Upper lobe of right lung (tissue), 1 donor: Measurements from ENCODE around the gene SLAIN1. TPM values are rescaled to one million over a fixed set of nuclear protein-coding genes. Genes with fewer than 3 reads are reported as not detected.

Source experiments
- ATAC-seq: fragments of 200-7000 bp; cut with Tn5 transposase; one replicate; pipeline ENCODE4 v1.9.1; 2020; ENCODE audit warnings: mild to moderate bottlenecking, moderate library complexity
- DNase-seq: peaks from one replicate; pipeline ENCODE4 v3.0.0-alpha.2; 2020
- H3K27ac ChIP-seq: fragments of 200-600 bp; one replicate; pipeline ENCODE4 v1.8.0; 2022
- H3K27me3 ChIP-seq: fragments of 200-600 bp; one replicate; pipeline ENCODE4 v1.8.0; 2022; ENCODE audit warnings: mild to moderate bottlenecking
- H3K36me3 ChIP-seq: fragments of 200-600 bp; one replicate; pipeline ENCODE4 v1.8.0; 2022
- H3K4me1 ChIP-seq: fragments of 200-600 bp; one replicate; pipeline ENCODE4 v1.8.0; 2022
- H3K4me3 ChIP-seq: fragments of 200-600 bp; one replicate; pipeline ENCODE4 v1.8.0; 2022; ENCODE audit warnings: mild to moderate bottlenecking
- H3K9me3 ChIP-seq: fragments of 200-600 bp; one replicate; pipeline ENCODE4 v1.8.0; 2022
- intact Hi-C: fragments of 100-400 bp; cut with DNase I; formaldehyde crosslinking; loops from one replicate; pipeline ENCODE4 v1.11.0; 2022
- total RNA-seq: library from RNA; stranded (reverse); fragmentation: NEBNext Ultra II Directional; extraction: Animal tissue kit (Norgen Biotek cat#: 25700); gene quantifications from one replicate; pipeline ENCODE4 v1.2.1, GENCODE V29; 2021
- TF ChIP-seq, protein P1 (sequence below): fragments of 200-600 bp; IDR thresholded peaks from one replicate; pipeline ENCODE4 v1.8.0; 2022; ENCODE audit warnings: antibody characterized with exemption
- donor health status: DM: no; HTN: yes; CAD: no; lungs with severe emphysema.

Gene SLAIN1
- total RNA-seq, 1 donor from 2014 or later = 16.4 TPM

DNA sequence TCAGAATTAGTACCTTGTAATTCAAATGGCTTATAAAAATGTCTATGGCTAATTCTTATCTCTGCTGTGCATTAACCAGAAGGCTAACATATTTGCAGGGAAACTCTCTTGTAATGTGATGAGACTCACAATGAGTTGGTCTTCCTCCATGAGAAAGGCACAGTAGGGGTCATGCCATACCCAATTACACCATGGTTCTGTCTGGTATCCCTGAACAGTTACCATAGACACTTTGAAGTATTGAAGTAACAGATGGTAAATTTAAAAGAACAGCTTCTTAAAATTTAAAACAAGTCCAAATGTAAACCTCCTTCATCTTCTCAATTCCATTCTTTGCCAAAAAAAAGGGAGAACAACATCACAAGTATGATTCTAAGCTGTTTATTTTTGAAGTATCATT lies 22.6 kb upstream of the SLAIN1 start:
- H3K36me3 ChIP-seq = no peaks in the 10 kb centered on the region
- H3K9me3 ChIP-seq = no peaks in the 10 kb centered on the region
- intact Hi-C loops = no loop called here
- TF ChIP-seq, protein P1, sequence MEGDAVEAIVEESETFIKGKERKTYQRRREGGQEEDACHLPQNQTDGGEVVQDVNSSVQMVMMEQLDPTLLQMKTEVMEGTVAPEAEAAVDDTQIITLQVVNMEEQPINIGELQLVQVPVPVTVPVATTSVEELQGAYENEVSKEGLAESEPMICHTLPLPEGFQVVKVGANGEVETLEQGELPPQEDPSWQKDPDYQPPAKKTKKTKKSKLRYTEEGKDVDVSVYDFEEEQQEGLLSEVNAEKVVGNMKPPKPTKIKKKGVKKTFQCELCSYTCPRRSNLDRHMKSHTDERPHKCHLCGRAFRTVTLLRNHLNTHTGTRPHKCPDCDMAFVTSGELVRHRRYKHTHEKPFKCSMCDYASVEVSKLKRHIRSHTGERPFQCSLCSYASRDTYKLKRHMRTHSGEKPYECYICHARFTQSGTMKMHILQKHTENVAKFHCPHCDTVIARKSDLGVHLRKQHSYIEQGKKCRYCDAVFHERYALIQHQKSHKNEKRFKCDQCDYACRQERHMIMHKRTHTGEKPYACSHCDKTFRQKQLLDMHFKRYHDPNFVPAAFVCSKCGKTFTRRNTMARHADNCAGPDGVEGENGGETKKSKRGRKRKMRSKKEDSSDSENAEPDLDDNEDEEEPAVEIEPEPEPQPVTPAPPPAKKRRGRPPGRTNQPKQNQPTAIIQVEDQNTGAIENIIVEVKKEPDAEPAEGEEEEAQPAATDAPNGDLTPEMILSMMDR = no peak
- H3K27ac ChIP-seq = no peak overlapping the region
- H3K4me3 ChIP-seq = no peak overlapping the region
- H3K27me3 ChIP-seq = no peaks in the 10 kb centered on the region
- DNase-seq (no peak), ATAC-seq (no peak)
- H3K4me1 ChIP-seq = no peaks in the 10 kb centered on the region

DNA sequence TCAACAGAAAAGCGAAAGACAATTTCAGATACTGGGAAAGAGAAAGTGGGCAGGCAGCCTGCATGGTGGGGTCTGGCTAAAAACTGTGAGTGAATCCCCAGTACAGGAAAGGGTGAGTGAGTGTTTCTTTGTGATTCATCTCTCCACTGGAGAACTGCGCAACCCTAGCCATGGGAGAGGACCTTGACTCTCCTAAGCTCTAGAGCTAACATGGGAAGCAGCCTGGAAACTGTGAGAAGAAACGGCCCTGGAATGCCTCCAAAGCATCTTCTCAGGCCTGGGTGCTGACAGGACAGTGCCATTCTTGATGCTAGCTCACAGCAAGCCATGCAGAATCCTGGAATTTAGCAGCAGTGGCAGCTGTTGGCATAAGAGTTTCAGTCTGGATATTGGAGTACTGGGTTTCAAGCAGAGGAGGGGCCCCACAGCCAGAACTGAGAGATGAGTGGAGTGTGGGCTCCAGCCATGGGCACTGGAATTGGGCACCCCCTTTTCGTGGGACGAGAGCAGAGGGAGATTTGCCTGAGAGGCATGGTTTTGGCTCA lies 18.7 kb upstream of the SLAIN1 start:
- no peak for ATAC-seq

DNA sequence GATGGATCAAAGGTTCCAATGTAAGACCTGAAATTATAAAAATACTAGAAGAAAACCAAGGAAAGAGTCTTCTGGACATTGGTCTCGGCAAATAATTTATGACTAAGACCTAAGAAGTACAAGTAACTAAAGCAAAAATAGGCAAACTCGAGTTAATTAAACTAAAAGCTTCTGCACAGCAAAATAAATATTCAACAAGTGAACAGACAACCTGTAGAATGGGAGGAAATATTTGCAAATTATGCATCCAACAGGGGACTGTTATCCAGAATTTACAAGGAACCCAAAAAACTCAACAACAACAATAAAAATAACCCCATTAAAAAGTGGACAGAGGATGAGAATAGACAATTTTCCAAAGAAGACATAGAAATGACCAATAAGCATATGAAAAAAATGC lies 9.7 kb upstream of the SLAIN1 start:
- H3K27me3 ChIP-seq = no peaks in the 10 kb centered on the region
- peaks cover 8% of the 10 kb centered on the region for H3K9me3 ChIP-seq
- TF ChIP-seq, protein P1 = no peak
- H3K4me3 ChIP-seq = no peak overlapping the region
- H3K27ac ChIP-seq = no peak overlapping the region
- intact Hi-C loops = no loop called here
- H3K36me3 ChIP-seq = no peaks in the 10 kb centered on the region
- ATAC-seq (no peak), DNase-seq (no peak)
- no peaks in the 10 kb centered on the region for H3K4me1 ChIP-seq

More for the DNA sequence above, 18.7 kb upstream of the SLAIN1 start:
- Histone ChIP-seq H3K36me3 (no peaks in the 10 kb centered on the region), H3K4me3 (no peak overlapping the region), H3K9me3 (no peaks in the 10 kb centered on the region), H3K4me1 (no peaks in the 10 kb centered on the region), H3K27ac (no peak overlapping the region), H3K27me3 (no peaks in the 10 kb centered on the region)
- no peak for DNase-seq
- intact Hi-C loops = no loop called here
- TF ChIP-seq, protein P1 = no peak

DNA sequence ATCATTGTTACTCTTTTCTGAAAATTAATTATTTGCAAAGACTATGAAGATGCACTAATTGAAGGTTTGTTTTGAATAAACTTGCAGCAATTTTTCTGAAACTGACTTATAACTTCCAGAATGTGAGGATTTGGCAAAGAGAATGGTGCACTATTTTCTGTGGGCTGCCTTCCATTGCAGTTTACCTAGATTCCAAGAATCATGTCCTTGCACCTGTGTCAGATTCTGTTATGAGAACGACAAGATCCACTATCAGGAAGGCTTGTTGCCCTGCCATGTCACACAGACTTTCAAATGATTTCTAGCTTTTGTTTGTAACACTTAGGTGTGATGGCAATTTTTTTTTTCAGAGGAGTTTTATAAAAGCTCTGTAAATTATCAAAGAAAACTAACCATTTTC lies 5.6 kb upstream of the SLAIN1 start:
- Histone ChIP-seq H3K36me3 (no peaks in the 10 kb centered on the region), H3K9me3 (peaks cover 3% of the 10 kb centered on the region), H3K4me1 (no peaks in the 10 kb centered on the region), H3K27me3 (no peaks in the 10 kb centered on the region), H3K4me3 (no peak overlapping the region), H3K27ac (no peak overlapping the region)
- no peak for ATAC-seq
- DNase-seq = no peak
- intact Hi-C loops = no loop called here
- TF ChIP-seq, protein P1 = no peak

DNA sequence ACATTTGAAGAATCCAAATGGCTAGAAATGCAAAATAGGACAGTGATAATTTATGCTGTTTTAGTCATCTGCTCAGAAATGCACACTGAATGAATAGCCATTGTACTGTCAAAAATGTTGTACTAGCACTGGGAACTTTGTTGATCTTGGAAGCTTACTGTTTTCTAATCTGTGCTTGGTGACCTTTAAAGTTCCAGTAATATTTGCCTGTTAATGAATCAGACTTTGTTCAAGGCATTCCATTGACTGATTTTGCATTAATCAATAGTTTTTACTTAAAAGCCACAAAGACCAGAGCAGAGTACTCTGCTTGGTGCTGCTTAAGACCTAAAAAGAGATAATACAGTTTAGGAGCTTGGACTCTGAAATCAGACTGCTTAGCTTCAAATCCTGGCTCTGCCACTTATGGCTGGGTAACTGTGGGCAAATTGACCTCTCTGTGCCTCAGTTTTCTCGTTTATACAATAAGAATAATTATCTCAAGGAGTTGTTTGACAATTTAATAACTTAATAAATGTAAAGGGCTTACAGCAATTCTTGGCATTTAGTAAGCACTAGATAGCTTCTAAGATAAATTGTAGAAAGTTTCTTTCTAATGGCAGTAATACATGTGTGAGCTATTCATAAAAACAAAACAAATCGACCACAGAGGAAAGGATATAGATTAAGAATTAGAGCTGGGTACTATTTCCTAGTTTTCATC lies 4.6 kb upstream of the SLAIN1 start:
- ATAC-seq = no peak
- DNase-seq = no peak
- Histone ChIP-seq H3K9me3 (no peaks in the 10 kb centered on the region), H3K4me1 (no peaks in the 10 kb centered on the region), H3K4me3 (no peak overlapping the region), H3K27me3 (no peaks in the 10 kb centered on the region), H3K36me3 (no peaks in the 10 kb centered on the region), H3K27ac (no peak overlapping the region)
- intact Hi-C loops = no loop called here
- TF ChIP-seq, protein P1 = no peak
